HG02885 (cell line): ENCODE data around the gene VPS11.
"Not testable (repeated sequence)": the region's sequence is repeated elsewhere in the genome, so short reads cannot be mapped to it uniquely, and the experiment has no call there.

ENCODE experiments used
- ATAC-seq: cut with Tn5 transposase; IDR thresholded peaks from one replicate; pipeline ENCODE4 v1.9.1; 2021; ENCODE audit warnings: mild to moderate bottlenecking; ENCODE audit not compliant: unreplicated experiment, poor library complexity

The VPS11 gene

DNA sequence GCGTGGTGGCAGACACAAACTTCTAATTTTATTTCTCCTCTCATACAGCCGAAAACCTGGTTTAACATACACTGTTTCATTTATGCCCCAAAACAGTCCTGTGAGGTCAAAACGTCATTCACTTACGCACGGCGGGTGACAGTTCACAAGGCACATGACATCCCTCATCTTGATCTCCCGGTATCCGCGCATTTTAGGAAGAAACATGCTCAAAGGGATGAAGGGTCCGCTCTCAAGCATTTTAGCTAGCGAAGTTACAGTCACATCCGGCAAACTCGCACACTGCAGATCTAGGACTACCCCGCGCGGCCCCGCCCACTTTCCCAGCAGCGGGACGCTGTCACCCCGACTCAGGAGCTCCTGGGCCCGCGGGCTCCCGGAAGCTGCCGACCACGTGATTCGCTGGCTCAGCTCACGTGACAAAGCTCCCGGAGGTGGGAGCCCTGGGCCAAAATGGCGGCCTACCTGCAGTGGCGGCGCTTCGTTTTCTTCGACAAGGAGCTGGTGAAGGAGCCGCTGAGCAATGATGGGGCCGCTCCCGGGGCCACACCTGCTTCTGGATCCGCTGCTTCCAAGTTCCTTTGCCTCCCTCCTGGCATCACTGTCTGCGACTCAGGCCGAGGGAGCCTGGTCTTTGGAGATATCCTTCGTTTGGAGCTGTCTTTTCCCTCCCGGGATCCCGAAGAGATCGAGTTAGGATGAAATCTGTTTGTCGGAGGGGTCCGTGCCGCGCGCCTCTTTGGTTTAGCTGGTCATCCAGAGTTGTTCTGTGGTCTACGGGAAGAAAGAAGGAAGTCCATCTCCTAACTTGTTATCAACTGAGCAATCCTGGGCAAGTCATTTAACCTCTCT lies at the start of gene VPS11:
TSS of gene VPS11 (plus strand) at position 448 of the 852 bp plus-strand sequence. CDS start at position 454, 6 bp downstream.
- peak; percentile 92 for ATAC-seq

DNA sequence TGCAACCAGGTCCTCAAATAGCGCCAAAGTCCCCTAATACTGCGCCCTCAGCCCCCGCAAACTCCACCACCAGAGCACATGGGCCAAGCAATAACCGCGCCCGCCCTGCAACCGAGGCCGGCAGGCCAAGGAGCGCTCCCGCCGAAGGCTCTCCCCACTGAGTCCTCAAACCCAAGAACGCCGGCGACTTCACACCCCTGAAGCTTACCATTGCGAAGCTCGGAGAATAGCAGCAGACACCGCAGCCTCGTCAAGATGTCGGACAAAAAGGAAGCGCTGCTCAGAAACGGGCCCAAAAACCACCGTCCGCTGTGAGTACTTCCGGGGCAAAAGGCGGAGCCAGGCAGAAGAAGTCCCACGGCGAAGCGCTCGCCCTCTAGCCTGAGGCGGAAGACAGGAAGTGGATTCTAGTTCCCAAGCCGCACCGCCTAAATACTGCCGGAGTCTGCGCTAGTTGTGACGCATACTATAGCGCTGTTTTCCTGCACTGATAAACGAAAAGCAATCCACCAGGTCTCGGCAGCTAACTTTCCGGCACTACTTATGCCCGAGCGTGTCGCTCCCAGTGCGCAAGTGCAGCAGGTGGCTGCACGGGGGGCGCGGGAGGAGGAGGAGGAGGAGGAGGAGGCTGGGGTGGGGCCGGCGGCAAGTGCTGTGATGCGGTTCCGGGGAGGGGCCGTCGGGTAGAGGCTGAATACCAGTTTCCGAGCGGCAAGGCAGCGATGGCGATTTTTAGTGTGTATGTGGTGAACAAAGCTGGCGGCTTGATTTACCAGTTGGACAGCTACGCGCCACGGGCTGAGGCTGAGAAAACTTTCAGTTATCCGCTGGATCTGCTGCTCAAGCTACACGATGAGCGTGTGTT lies 49.3 kb upstream of the VPS11 start, which contains the start of the genes RPS25 and TRAPPC4:
TSS of gene RPS25 (minus strand) at position 270 of the 865 bp plus-strand sequence. CDS start at position 211, 59 bp downstream.
TSS of gene TRAPPC4 (plus strand) at position 693 of the 865 bp plus-strand sequence. CDS start at position 723, 30 bp downstream.
- ATAC-seq: peak; percentile 86

DNA sequence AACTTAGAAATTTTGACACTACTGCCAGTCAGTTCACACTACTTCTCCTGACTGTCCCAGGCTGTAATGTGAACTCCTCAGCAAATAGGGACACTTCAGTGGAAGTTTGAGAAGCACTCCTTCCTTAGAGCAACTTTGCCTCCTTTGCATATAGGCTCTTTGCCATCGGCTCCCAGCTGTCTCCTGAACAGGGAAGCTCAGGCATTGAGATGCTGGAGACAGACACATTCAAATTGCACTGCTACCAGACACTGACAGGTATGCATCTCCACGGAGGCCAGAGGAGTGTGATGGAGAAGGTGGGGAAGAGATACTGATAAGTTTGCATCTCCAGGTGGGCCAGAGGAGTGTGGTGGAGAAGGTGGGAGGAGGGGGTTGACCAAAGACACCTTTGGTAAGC lies 47.6 kb upstream of the VPS11 start:
- ATAC-seq: no peak

GRCh38 chr11:119021631-119022030 lies 46.0 kb upstream of the VPS11 start:
- ATAC-seq: no peak

GRCh38 chr11:119023741-119024140 lies 43.9 kb upstream of the VPS11 start:
- ATAC-seq: no peak

DNA sequence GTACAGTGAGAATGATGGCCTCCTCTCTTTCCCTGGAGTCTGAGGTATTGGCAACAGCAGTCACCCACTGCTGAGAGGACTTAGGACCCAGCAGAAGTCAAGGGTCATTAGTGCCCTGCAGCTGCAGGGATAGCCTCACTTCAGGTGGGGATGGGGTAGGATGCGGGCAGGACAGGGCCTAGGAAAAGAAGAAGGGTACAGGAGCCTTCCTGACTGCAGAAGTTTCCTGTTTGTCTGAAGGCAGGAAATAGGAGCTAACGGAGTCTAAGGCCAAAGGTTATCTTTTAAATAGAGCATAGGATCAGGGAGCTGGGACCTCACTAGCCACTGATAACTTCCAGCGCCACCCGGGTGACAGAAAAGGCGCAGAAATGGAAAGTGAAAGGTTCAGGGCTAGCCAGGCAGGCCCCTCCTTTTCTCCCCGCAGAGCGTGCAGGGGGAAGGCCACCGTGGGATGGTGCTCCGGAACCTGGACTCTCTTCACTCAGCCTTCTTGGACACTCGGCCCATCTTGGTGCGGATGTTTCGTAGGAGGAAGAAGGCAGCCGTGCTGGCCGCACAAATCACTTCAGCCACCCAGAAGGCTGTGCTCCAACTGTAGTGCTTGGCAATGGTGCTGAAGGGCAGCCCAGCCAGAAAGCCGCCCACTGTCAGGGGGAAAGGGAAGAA lies 43.1 kb upstream of the VPS11 start:
- ATAC-seq: no peak

GRCh38 chr11:119025099-119025473 lies 42.5 kb upstream of the VPS11 start:
- no peak for ATAC-seq

GRCh38 chr11:119025541-119025940 lies 42.1 kb upstream of the VPS11 start:
- no peak for ATAC-seq

DNA sequence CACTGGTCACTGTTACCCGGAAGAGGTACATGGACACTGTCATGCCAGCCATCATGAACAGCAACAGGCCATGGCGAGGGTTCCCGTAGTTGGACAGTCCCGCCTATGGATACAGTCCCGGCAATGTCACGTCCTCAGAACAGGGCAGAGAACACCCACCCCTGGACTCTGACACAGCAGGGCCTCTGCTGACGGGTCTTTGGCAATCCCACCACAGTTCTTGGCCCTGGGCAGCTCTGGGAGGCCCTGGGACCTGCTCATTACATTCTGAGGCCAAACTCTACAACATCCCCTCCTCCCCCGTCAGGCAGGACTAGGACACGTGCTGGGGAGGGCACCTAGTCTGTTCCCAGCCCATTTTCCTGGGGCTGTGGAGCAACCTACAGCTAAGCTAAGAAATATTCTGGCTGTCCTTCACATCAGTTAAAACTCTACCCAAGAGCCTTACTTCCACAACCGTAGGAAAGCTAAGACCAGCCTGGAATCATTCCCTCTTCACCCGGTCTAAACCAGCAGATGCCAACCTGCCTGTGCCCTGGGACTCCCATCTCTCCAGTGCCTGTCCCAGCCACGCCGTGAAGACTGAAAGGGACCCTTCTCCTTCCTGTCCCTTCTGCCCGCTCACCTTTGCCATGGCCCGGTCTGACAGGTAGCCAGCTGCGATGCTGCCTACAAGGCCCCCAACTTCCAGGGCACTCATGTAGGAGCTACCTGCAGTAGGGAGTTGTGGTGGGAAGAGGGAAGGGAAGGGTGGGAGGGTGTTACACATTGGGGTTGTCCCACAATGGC lies 41.4 kb upstream of the VPS11 start:
- no peak for ATAC-seq

- ATAC-seq: no peak
Measured at GRCh38 chr11:119026970-119027369, 40.6 kb upstream of the VPS11 start.

GRCh38 chr11:119027561-119028345 lies 39.9 kb upstream of the VPS11 start:
- no peak for ATAC-seq

- ATAC-seq: no peak
Measured at GRCh38 chr11:119028346-119029068, 39.1 kb upstream of the VPS11 start.

DNA sequence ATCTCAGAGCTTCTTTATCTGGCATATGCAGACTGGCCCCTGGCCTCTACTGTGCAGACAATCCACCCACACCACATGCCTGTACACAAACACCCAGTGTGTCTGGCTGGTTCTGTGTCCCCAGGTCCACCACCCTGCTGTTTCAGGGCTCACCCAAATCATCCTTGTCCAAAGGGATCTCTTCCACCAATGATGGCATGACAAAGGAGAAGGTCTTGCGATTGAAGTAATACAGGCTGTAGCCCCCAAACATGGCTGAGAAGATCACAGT lies 38.6 kb upstream of the VPS11 start:
- no peak for ATAC-seq

DNA sequence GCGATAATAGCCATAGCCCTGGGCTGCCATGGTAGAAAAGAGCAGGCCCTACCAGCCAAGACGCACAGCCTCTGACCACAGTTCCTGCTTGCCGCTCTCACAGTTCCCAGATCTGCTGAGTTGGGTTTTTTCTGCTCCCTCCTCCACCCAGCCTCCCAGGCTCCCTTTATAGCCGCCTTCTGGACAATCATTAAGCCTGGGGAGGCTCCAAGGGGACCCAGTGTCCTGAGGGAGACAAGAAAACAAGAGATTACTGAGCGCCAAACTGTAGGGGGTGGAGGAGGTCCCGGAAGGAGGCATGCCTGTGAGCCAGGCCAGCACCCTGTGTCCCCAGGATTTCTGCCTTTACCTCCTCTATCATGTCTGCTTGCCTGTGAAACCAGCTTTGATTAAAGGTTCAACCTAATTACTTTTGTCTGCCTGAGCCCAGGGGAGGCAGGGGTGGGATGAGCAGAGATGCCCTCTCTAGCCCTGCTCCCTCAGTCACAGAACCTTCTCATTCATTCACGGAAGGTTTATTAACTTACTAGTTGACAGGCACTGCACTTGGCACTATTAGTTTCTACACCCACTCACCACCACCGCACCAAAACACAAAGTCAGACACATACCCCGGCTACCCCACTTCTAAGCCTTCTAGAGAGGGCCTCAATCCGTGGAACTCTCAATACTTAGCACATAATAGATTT lies 38.1 kb upstream of the VPS11 start:
- peak; percentile 1 for ATAC-seq

DNA sequence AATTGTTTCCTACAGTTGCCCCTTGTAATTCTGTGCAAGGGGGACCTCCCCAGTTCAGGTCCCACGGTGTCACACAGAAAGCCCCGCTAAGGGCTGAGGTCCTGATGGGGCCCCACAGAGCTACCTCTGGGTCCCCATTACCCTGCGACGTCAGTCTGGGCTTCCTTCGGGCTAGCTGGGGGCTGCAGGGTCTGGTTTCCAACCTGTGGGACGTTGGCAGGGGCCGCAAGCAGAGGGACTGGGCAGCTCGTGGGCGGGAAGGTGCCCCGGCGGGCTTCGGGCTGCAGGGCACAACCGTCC lies 37.6 kb upstream of the VPS11 start:
- peak; percentile 20 for ATAC-seq

- peak; percentile 91 for ATAC-seq
Measured at GRCh38 chr11:119030329-119031047, 37.1 kb upstream of the VPS11 start, which contains the start of gene SLC37A4. TSS of gene SLC37A4 (minus strand) at chr11:119030877.

DNA sequence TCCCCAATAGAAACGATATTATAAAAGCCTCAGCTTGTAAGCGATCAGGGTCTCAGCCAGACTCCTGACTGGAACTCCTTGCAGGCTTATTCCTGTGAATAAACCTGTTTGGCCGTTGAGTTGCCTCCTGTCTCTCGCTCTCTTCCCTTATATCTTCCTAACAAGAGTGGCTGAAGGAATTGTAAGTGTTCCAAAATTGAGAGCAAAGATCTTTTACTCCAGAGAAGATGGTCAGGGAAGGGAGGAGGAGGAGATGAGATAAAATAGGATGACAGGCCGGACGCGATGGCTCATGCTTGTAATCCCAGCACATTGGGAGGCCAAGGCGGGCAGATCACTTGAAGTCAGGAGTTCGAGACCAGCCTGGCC lies 35.7 kb upstream of the VPS11 start:
- no peak for ATAC-seq

- ATAC-seq: not testable (repeated sequence)
Measured at GRCh38 chr11:119033421-119033820, 34.2 kb upstream of the VPS11 start.
